ENCODE data around the gene DCTN1. TPM values are rescaled to one million over a fixed set of nuclear protein-coding genes. Genes with fewer than 3 reads are reported as not detected.
"Not testable (repeated sequence)": the region's sequence is repeated elsewhere in the genome, so short reads cannot be mapped to it uniquely, and the experiment has no call there.

DCTN1 gene
- total and polyA plus RNA-seq, 3 experiments from 2014 or later: 90.2 to 114 (median 113) TPM

- peaks cover 0 to 2% of the 10 kb centered on the region in 2 donors for H3K27me3 Mint-ChIP-seq
- POLR2A ChIA-PET: interaction anchor here (0.5 kb wide), 1 partner anchor 36 kb away, joined by 6 read pairs; no protein-coding TSS in a partner anchor
- H3K4me3 Mint-ChIP-seq: no peak overlapping the region
- H3K36me3 Mint-ChIP-seq: peaks cover 0 to 7% (median 1%) of the 10 kb centered on the region in 3 donors
- Histone ChIP-seq H3K27me3 (ENCODE audit: insufficient read depth, low read length, poor library complexity, severe bottlenecking) (no peaks in the 10 kb centered on the region), H3K9me3 (ENCODE audit: low read length) (no peaks in the 10 kb centered on the region), H3K27ac (ENCODE audit: low read depth, low read length) (no peak overlapping the region), H3K4me3 (ENCODE audit: low read length) (no peak overlapping the region), H3K4me1 (ENCODE audit: insufficient read depth, low read length) (no peaks in the 10 kb centered on the region), H3K36me3 (ENCODE audit: insufficient read depth, low read length) (no peaks in the 10 kb centered on the region)
- CTCF ChIA-PET: interaction anchor here (1.4 kb wide), 1 partner anchor 10 kb away, joined by 3 read pairs; no protein-coding TSS in a partner anchor
- no peaks in the 10 kb centered on the region for H3K4me1 Mint-ChIP-seq
- no peaks in the 10 kb centered on the region for H3K9me3 Mint-ChIP-seq
- no peak overlapping the region for H3K27ac Mint-ChIP-seq
- no peak for DNase-seq
Observed at GRCh38 chr2:74345272-74345943, 34.7 kb downstream of the DCTN1 start.

DNA sequence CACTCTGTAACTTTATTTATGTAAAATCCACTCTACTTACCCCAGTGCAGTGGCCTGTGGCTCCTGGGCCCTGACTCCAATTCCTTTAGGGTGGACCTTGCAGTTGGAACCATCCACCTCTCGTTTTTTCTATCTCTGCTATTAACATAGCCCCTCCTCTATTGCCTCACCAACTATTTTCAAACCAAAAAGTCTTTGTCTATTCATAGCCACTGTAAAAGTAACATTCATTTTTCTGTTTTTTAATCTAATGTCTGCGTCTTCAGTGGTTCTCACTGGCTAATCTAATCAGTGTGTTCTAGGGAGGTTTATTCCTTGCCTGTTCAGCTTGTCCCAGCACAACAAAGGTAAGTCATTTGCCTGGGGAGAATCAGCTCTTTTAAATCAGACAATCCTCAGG is 36.8 kb downstream of the DCTN1 start, which contains the start of gene SLC4A5:
Gene SLC4A5, minus strand, starts transcription at position 101 of the 400 bp plus-strand sequence. CDS start 28,393 bp downstream, outside the sequence.
- H3K36me3 ChIP-seq (ENCODE audit: insufficient read depth, low read length): no peaks in the 10 kb centered on the region
- ChIA-PET CTCF (interaction anchor here (1.0 kb wide), 1 partner anchor 93 kb away, joined by 3 read pairs; no protein-coding TSS in a partner anchor), POLR2A (no interaction called here)
- Mint-ChIP-seq H3K27me3 (peaks cover 0 to 4% of the 10 kb centered on the region in 2 donors), H3K4me1 (no peaks in the 10 kb centered on the region), H3K36me3 (peaks cover 0 to 5% (median 0%) of the 10 kb centered on the region in 3 donors), H3K9me3 (no peaks in the 10 kb centered on the region), H3K4me3 (no peak within 1 kb of the TSS), H3K27ac (peak within 1 kb of the TSS in 1 of 8 donors; percentile 36)
- no peak within 1 kb of the TSS for H3K27ac ChIP-seq (ENCODE audit: low read depth, low read length)
- DNase-seq: no peak
- no peaks in the 10 kb centered on the region for H3K9me3 ChIP-seq (ENCODE audit: low read length)
- no peaks in the 10 kb centered on the region for H3K27me3 ChIP-seq (ENCODE audit: insufficient read depth, low read length, poor library complexity, severe bottlenecking)
- no peak within 1 kb of the TSS for H3K4me3 ChIP-seq (ENCODE audit: low read length)
- H3K4me1 ChIP-seq (ENCODE audit: insufficient read depth, low read length): no peaks in the 10 kb centered on the region

GRCh38 chr2:74336227-74336626 is 43.9 kb downstream of the DCTN1 start:
- H3K27me3 Mint-ChIP-seq; H3K4me1 Mint-ChIP-seq; H3K27me3 ChIP-seq (ENCODE audit: insufficient read depth, low read length, poor library complexity, severe bottlenecking); POLR2A ChIA-PET; H3K36me3 ChIP-seq (ENCODE audit: insufficient read depth, low read length); H3K27ac ChIP-seq (ENCODE audit: low read depth, low read length); H3K27ac Mint-ChIP-seq; H3K9me3 Mint-ChIP-seq; H3K36me3 Mint-ChIP-seq; H3K4me1 ChIP-seq (ENCODE audit: insufficient read depth, low read length); H3K4me3 Mint-ChIP-seq; H3K9me3 ChIP-seq (ENCODE audit: low read length); H3K4me3 ChIP-seq (ENCODE audit: low read length); DNase-seq: not testable (repeated sequence)
- CTCF ChIA-PET: interaction anchor here (1.0 to 4.3 kb wide), 10 partner anchors 16 to 513 kb away, joined by 3 to 82 read pairs (median 6); partner anchors contain the start of gene MOB1A

DNA sequence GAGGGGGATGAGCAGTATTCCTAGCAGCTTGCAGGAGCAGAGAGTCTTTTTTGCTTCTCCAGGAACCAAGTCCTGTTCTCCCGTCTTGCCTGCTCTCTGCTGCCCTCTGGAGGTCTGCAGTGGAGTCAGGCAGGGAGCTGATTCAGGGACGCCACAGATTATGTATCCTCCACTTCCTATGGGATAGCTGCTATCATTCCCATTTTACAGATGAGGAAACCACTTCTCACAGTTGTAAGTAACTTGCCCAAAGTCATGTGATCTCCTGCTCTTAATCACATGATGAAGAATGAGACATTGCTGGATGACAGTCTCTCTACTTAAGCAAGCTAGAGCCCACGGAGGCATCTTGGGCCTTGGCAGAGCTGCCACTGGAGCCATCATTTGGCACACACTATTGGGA is 45.2 kb downstream of the DCTN1 start:
- Mint-ChIP-seq H3K4me1 (peaks cover 0 to 9% (median 5%) of the 10 kb centered on the region in 3 donors), H3K36me3 (peaks cover 0 to 8% (median 2%) of the 10 kb centered on the region in 3 donors), H3K9me3 (no peaks in the 10 kb centered on the region), H3K27ac (no peak overlapping the region), H3K27me3 (peaks cover 0 to 1% of the 10 kb centered on the region in 2 donors), H3K4me3 (no peak overlapping the region)
- ChIA-PET CTCF (interaction anchor here (0.8 to 4.3 kb wide), 48 partner anchors 10 to 511 kb away, joined by 3 to 82 read pairs (median 4); partner anchors contain the start of genes MTHFD2 and STAMBP), POLR2A (no interaction called here)
- peaks cover 9% of the 10 kb centered on the region for H3K4me1 ChIP-seq (ENCODE audit: insufficient read depth, low read length)
- H3K36me3 ChIP-seq (ENCODE audit: insufficient read depth, low read length): no peaks in the 10 kb centered on the region
- H3K27me3 ChIP-seq (ENCODE audit: insufficient read depth, low read length, poor library complexity, severe bottlenecking): no peaks in the 10 kb centered on the region
- H3K27ac ChIP-seq (ENCODE audit: low read depth, low read length): no peak overlapping the region
- no peak overlapping the region for H3K4me3 ChIP-seq (ENCODE audit: low read length)
- no peaks in the 10 kb centered on the region for H3K9me3 ChIP-seq (ENCODE audit: low read length)
- peak; percentile 61 to 80 (median 67) for DNase-seq

- Mint-ChIP-seq H3K4me1 (peaks cover 0 to 9% (median 5%) of the 10 kb centered on the region in 3 donors), H3K27me3 (no peaks in the 10 kb centered on the region), H3K4me3 (no peak overlapping the region), H3K36me3 (peaks cover 0 to 8% (median 2%) of the 10 kb centered on the region in 3 donors), H3K27ac (peak overlapping the region in 1 of 8 donors; percentile 49), H3K9me3 (no peaks in the 10 kb centered on the region)
- H3K4me1 ChIP-seq (ENCODE audit: insufficient read depth, low read length): peaks cover 9% of the 10 kb centered on the region
- DNase-seq: no peak
- no peak overlapping the region for H3K27ac ChIP-seq (ENCODE audit: low read depth, low read length)
- ChIA-PET CTCF (interaction anchor here (0.6 to 4.3 kb wide), 31 partner anchors 9 to 512 kb away, joined by 3 to 82 read pairs (median 5); partner anchors contain the start of genes MTHFD2 and STAMBP), POLR2A (interaction anchor here (0.6 kb wide), 1 partner anchor 539 kb away, joined by 3 read pairs; no protein-coding TSS in a partner anchor)
- no peaks in the 10 kb centered on the region for H3K27me3 ChIP-seq (ENCODE audit: insufficient read depth, low read length, poor library complexity, severe bottlenecking)
- H3K9me3 ChIP-seq (ENCODE audit: low read length): no peaks in the 10 kb centered on the region
- no peak overlapping the region for H3K4me3 ChIP-seq (ENCODE audit: low read length)
- H3K36me3 ChIP-seq (ENCODE audit: insufficient read depth, low read length): no peaks in the 10 kb centered on the region
Observed at GRCh38 chr2:74333896-74334586, 46.1 kb downstream of the DCTN1 start.

DNA sequence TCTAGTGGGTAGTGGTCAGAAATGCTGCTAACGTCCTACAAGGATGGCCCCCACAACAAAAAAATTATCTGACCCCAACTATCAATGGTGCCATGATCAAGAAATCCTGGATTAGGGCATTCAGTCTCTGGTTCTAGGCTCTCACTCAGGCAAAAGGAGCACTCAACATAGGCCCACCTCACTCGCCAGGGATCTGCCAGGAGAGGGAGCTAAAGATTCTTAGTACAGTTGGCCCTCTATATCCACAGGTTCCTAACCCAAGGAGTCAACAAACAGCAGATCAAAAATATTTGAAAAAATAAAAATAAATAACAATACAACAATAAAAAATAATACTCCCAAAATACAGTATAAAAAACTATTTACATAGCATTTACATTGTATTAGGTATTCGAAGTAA is 46.9 kb downstream of the DCTN1 start:
- Mint-ChIP-seq H3K9me3 (no peaks in the 10 kb centered on the region), H3K27me3 (no peaks in the 10 kb centered on the region), H3K36me3 (peaks cover 0 to 8% (median 2%) of the 10 kb centered on the region in 3 donors), H3K4me3 (no peak overlapping the region), H3K4me1 (peaks cover 0 to 11% (median 9%) of the 10 kb centered on the region in 3 donors), H3K27ac (peak overlapping the region in 1 of 8 donors; percentile 90)
- ChIA-PET POLR2A (no interaction called here), CTCF (interaction anchor here (0.6 to 4.3 kb wide), 3 partner anchors 84 to 511 kb away, joined by 3 to 82 read pairs (median 4); no protein-coding TSS in a partner anchor)
- no peaks in the 10 kb centered on the region for H3K27me3 ChIP-seq (ENCODE audit: insufficient read depth, low read length, poor library complexity, severe bottlenecking)
- H3K9me3 ChIP-seq (ENCODE audit: low read length): no peaks in the 10 kb centered on the region
- no peak overlapping the region for H3K4me3 ChIP-seq (ENCODE audit: low read length)
- peaks cover 9% of the 10 kb centered on the region for H3K4me1 ChIP-seq (ENCODE audit: insufficient read depth, low read length)
- H3K36me3 ChIP-seq (ENCODE audit: insufficient read depth, low read length): no peaks in the 10 kb centered on the region
- DNase-seq: no peak
- no peak overlapping the region for H3K27ac ChIP-seq (ENCODE audit: low read depth, low read length)

GRCh38 chr2:74332550-74333174 is 47.4 kb downstream of the DCTN1 start:
- Histone ChIP-seq H3K9me3 (ENCODE audit: low read length) (no peaks in the 10 kb centered on the region), H3K27me3 (ENCODE audit: insufficient read depth, low read length, poor library complexity, severe bottlenecking) (no peaks in the 10 kb centered on the region), H3K4me1 (ENCODE audit: insufficient read depth, low read length) (peaks cover 9% of the 10 kb centered on the region), H3K27ac (ENCODE audit: low read depth, low read length) (no peak overlapping the region), H3K4me3 (ENCODE audit: low read length) (no peak overlapping the region), H3K36me3 (ENCODE audit: insufficient read depth, low read length) (no peaks in the 10 kb centered on the region)
- peaks cover 5 to 16% (median 14%) of the 10 kb centered on the region in 3 donors for H3K4me1 Mint-ChIP-seq
- DNase-seq: no peak
- CTCF ChIA-PET: interaction anchor here (4.3 kb wide), 1 partner anchor 84 kb away, joined by 82 read pairs; no protein-coding TSS in a partner anchor
- no peak overlapping the region for H3K4me3 Mint-ChIP-seq
- no peaks in the 10 kb centered on the region for H3K9me3 Mint-ChIP-seq
- H3K36me3 Mint-ChIP-seq: peaks cover 0 to 8% (median 2%) of the 10 kb centered on the region in 3 donors
- POLR2A ChIA-PET: no interaction called here
- H3K27ac Mint-ChIP-seq: peak overlapping the region in 1 of 8 donors; percentile 90
- H3K27me3 Mint-ChIP-seq: no peaks in the 10 kb centered on the region
